GM18519 (cell line): Measurements from ENCODE around the gene LDB3.

Experiments used
- ATAC-seq: cut with Tn5 transposase; IDR thresholded peaks from one replicate; pipeline ENCODE4 v1.9.1; 2021; ENCODE audit warnings: mild to moderate bottlenecking, moderate library complexity; ENCODE audit not compliant: unreplicated experiment, low FRiP score

LDB3 gene

GRCh38 chr10:86650151-86650550 lies 18.2 kb upstream of the LDB3 start:
- no peak for ATAC-seq

GRCh38 chr10:86651021-86651471 lies 17.3 kb upstream of the LDB3 start:
- no peak for ATAC-seq

- no peak for ATAC-seq
Measured at GRCh38 chr10:86651631-86652331, 16.5 kb upstream of the LDB3 start.

- no peak for ATAC-seq
Measured at GRCh38 chr10:86652361-86653202, 15.7 kb upstream of the LDB3 start.

DNA sequence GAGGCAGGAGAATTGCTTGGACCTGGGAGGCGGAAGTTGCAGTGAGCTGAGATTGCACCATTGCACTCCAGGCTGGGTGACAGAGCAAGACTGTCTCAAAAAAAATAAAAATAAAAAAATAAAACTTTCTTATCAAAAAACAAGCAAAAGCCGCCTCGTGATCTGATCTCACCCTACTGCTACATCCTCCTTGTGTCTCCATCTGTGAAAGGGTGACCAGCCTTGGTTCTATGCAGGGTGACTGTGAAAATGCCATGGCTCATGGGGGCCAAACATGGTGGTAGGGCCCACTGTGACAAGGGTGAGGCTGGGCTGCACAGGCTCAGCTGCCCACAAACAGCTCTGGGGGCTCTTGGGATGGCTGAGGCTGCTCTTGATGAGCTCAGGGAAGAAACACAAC lies 14.9 kb upstream of the LDB3 start:
- no peak for ATAC-seq

DNA sequence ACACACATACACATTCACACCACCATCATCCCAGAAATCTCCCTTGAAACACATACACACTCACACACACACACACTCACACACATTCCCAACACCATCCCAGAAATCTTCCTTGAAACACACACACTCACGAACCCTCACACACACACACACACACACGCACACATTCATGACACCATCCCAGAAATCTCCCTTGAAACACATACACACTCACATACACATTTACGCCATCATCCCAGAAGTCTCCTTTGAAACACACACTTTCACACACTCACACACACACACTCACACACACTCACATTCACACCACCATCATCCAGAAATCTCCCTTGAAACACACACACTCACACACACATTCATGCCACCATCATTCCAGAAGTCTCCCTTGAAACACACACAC lies 14.3 kb upstream of the LDB3 start:
- ATAC-seq = no peak

DNA sequence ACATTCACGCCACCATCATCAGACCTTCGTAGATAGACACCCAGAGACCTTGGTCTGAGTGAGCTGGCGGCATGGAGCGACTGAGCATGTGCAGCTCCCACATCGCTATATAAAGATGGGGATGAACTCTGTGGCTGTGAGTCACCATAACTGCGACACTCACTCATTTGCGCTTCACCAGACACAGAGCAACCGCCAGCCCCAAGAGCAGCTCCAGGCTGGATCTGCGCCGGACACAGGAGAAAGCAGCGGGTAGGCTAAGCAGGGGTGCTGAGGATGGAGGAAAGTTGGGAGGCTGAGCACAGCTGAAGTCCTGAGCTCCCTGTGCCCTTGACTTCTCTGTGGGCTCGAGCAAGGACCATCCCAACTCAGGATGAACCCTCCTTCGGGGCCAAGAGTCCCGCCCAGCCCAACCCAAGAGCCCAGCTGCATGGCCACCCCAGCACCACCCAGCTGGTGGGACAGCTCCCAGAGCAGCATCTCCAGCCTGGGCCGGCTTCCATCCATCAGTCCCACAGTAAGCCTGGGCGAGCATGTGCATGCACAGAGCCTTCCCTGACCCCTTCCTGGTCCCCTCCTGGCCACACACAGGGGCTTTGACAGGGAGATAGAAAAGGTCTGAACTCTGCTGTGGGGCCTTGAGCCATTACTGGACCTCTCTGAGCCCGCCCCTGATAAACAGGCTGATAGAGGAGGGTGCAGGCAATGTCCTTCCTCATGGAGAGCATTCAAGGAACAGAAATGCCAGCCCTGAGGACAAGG lies 13.7 kb upstream of the LDB3 start, which contains the start of gene OPN4:
Gene OPN4 (plus strand): TSS at position 137 of the 762 bp plus-strand sequence. CDS start 237 bp downstream, at position 374.
- ATAC-seq = no peak

DNA sequence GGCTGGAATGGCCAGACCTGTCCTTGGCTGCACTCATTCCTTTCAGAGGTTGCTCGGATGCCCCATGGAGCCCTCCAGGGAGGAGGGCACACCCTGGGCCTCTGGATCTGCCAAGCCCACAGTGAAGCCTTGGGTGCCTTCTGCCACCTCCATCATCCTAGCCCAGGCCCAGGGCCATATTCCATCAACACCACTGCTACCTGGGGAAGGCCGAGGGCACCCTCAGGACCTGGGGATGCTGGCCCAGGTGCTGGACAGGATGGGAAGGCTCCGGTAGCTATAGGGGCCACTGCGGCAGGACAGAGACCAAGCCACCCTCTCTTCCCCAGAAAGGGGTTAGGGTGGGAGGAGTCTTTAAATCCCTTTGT lies 13.2 kb upstream of the LDB3 start:
- ATAC-seq = no peak

- no peak for ATAC-seq
Measured at GRCh38 chr10:86655596-86655995, 12.7 kb upstream of the LDB3 start.

GRCh38 chr10:86657011-86657395 lies 11.3 kb upstream of the LDB3 start:
- ATAC-seq = no peak

GRCh38 chr10:86657396-86658011 lies 10.8 kb upstream of the LDB3 start:
- ATAC-seq = no peak

DNA sequence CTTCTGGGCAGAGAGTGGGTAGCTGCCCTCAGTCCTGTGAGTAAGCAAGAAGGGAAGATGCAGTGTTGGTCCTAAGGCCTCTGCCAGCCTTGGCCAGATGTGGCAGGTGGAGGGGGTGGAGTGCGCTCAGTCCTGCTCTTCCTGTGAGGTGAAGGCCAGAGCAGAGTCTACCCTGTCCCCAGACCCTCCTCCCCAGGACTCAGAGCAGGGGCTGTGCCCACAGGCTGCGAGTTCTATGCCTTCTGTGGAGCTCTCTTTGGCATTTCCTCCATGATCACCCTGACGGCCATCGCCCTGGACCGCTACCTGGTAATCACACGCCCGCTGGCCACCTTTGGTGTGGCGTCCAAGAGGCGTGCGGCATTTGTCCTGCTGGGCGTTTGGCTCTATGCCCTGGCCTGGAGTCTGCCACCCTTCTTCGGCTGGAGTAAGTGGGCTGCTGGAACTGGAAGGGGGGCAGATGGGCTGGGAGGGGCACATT lies 10.0 kb upstream of the LDB3 start:
- no peak for ATAC-seq

- ATAC-seq = no peak
Measured at GRCh38 chr10:86658751-86659150, 9.6 kb upstream of the LDB3 start.

DNA sequence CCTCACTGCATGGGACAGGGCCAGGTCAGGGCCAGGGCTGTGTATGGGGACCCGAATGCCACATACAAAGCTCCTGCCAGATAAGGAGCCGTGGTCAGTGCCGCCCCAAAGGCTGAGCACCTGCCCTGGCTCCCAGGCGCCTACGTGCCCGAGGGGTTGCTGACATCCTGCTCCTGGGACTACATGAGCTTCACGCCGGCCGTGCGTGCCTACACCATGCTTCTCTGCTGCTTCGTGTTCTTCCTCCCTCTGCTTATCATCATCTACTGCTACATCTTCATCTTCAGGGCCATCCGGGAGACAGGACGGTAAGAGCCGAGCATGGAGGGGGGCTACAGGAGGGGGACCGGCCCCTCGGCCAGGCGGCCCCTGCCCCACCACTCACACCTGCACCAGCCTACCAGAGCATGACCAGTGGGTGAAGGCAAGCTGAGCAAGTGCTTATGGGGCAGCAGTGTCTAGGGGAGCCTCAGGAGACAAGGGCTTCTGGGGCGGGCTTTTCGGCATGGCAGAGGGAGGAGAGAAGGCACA lies 9.1 kb upstream of the LDB3 start:
- ATAC-seq = no peak

- ATAC-seq = no peak
Measured at GRCh38 chr10:86659721-86660453, 8.4 kb upstream of the LDB3 start.

GRCh38 chr10:86661161-86662025 lies 6.9 kb upstream of the LDB3 start:
- no peak for ATAC-seq

DNA sequence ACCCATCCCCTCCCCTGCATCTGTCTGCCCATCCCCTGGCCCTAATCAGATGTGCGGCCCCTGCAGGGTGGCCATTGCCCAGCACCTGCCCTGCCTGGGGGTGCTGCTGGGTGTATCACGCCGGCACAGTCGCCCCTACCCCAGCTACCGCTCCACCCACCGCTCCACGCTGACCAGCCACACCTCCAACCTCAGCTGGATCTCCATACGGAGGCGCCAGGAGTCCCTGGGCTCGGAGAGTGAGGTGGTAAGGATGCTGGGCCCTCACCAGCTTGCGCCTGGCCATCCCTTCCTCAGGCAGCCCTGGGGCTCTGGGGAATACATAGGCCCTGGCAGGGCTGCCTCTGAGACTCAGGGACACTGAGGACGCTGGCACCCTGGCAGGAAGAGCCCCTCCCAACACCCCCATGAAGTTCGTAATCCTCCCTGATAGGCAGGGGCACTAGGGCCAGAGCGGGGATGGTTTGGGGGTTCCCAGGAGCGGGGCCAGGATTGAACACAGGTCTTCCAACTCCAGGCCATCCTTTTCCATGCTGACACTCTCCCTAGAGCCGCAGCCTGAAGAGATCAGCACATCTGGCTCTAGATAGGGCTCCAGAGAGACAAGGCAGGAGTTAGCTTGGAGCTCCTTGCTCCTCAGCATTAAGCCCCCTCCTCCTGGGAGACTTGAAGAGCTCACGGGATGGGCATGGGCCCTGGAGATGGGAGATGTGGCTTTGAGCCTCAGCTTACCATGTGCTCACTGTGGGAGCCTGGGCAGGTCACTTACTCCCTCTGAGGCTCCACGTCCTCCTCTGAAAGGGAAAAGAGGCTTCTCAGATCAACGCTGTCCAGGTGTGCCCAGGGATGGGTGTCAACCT lies 5.9 kb upstream of the LDB3 start:
- ATAC-seq = no peak

GRCh38 chr10:86663046-86663345 lies 5.3 kb upstream of the LDB3 start:
- ATAC-seq = no peak
